Stimulated activated CD4-positive, alpha-beta T cell treated with anti-CD3 and anti-CD28 coated beads, Interleukin-4, amount 100 ng/mL, for 1 hour (primary cell): ENCODE data around the gene TAF4.

Source experiments
- DNase-seq: peaks from one replicate; pipeline ENCODE4 v3.0.0-alpha.2; 2020

The TAF4 gene

GRCh38 chr20:61938839-61939690, 126.6 kb downstream of the TAF4 start:
- DNase-seq: no peak

- no peak for DNase-seq
Measured at GRCh38 chr20:61937963-61938838, 127.5 kb downstream of the TAF4 start.

- DNase-seq: no peak
Measured at GRCh38 chr20:61937146-61937962, 128.3 kb downstream of the TAF4 start.

- no peak for DNase-seq
Measured at GRCh38 chr20:61936701-61937131, 129.0 kb downstream of the TAF4 start.

GRCh38 chr20:61935926-61936700, 129.6 kb downstream of the TAF4 start:
- no peak for DNase-seq

- DNase-seq: no peak
Measured at GRCh38 chr20:61934716-61935530, 130.8 kb downstream of the TAF4 start.

GRCh38 chr20:61933951-61934715, 131.5 kb downstream of the TAF4 start:
- DNase-seq: no peak

GRCh38 chr20:61933481-61933950, 132.2 kb downstream of the TAF4 start:
- no peak for DNase-seq

GRCh38 chr20:61932711-61933480, 132.8 kb downstream of the TAF4 start:
- no peak for DNase-seq

GRCh38 chr20:61932199-61932592, 133.5 kb downstream of the TAF4 start:
- DNase-seq: no peak

GRCh38 chr20:61931476-61932198, 134.0 kb downstream of the TAF4 start:
- no peak for DNase-seq

GRCh38 chr20:61930776-61931475, 134.8 kb downstream of the TAF4 start:
- DNase-seq: no peak

GRCh38 chr20:61929971-61930666, 135.6 kb downstream of the TAF4 start:
- no peak for DNase-seq

- DNase-seq: no peak
Measured at GRCh38 chr20:61929561-61929960, 136.1 kb downstream of the TAF4 start.

GRCh38 chr20:61927826-61928541, 137.7 kb downstream of the TAF4 start:
- DNase-seq: no peak

- no peak for DNase-seq
Measured at GRCh38 chr20:61927193-61927825, 138.4 kb downstream of the TAF4 start.
